Measurements from ENCODE around the gene MEGF8. TPM values are rescaled to one million over a fixed set of nuclear protein-coding genes. Genes with fewer than 3 reads are reported as not detected.
A peak's percentile ranks its signal among the peaks of the same experiment; 100 is the strongest.

MEGF8 gene
- total and polyA plus RNA-seq, 4 donors: 1.2 to 13.7 (median 9.4) TPM

GRCh38 chr19:42407816-42408175 lies 82.4 kb downstream of the MEGF8 start:
- Histone ChIP-seq H3K27ac (ENCODE audit: low read depth in 1 of 2, low read length in 2 of 2) (no peak overlapping the region), H3K27me3 (ENCODE audit: control insufficient read depth in 4 of 4, insufficient read depth in 4 of 4, low read length in 3 of 4) (no peaks in the 10 kb centered on the region), H3K4me1 (ENCODE audit: control insufficient read depth in 4 of 4, insufficient read depth in 4 of 4, low read length in 3 of 4) (peaks cover 7 to 11% (median 9%) of the 10 kb centered on the region in 4 donors), H3K9me3 (ENCODE audit: control insufficient read depth in 4 of 4, low read length in 3 of 4) (no peaks in the 10 kb centered on the region), H3K9ac (ENCODE audit: low read depth in 1 of 2, low read length in 2 of 2) (no peak overlapping the region), H3K4me3 (ENCODE audit: low read depth in 1 of 3, low read length in 3 of 3) (no peak overlapping the region), H3K36me3 (ENCODE audit: control insufficient read depth in 4 of 4, insufficient read depth in 3 of 4, low read depth in 1 of 4, low read length in 3 of 4) (no peaks in the 10 kb centered on the region)
- DNase-seq (ENCODE audit: low spot score): no peak
- no peak for TF ChIP-seq CTCF (IDR thresholded peaks at IDR 0.05; ENCODE audit: low read depth, low read length, missing input control)
- WGBS: 98% methylated on average over 10 of the region's 10 CpGs

DNA sequence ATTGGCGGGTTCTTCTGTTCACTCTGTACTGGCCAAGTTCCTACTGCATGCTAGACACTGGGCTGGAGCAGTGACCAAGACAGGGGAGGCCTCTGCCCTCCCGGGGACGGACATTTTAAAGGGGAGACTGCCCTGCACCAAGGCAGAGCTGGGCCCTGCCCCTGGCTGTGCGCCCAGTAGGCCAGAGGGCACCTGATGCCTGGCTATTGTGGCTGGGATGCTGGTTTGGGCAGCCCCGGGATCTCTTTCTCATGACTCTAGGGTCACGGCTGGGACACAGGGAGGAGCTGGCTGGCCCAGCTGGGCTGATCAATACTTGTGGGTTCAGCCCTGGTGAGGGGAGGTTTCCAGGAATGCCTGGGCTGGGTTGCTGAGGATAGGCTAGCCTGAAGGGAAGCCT lies 84.0 kb downstream of the MEGF8 start:
- H3K4me3 ChIP-seq (ENCODE audit: low read depth in 1 of 3, low read length in 3 of 3): no peak overlapping the region
- H3K9me3 ChIP-seq (ENCODE audit: control insufficient read depth in 4 of 4, low read length in 3 of 4): no peaks in the 10 kb centered on the region
- no peak for DNase-seq (ENCODE audit: low spot score)
- peaks cover 7 to 11% (median 9%) of the 10 kb centered on the region in 4 donors for H3K4me1 ChIP-seq (ENCODE audit: control insufficient read depth in 4 of 4, insufficient read depth in 4 of 4, low read length in 3 of 4)
- no peaks in the 10 kb centered on the region for H3K27me3 ChIP-seq (ENCODE audit: control insufficient read depth in 4 of 4, insufficient read depth in 4 of 4, low read length in 3 of 4)
- 31% methylated on average over 6 of the region's 6 CpGs for WGBS
- no peaks in the 10 kb centered on the region for H3K36me3 ChIP-seq (ENCODE audit: control insufficient read depth in 4 of 4, insufficient read depth in 3 of 4, low read depth in 1 of 4, low read length in 3 of 4)
- H3K9ac ChIP-seq (ENCODE audit: low read depth in 1 of 2, low read length in 2 of 2): no peak overlapping the region
- no peak for TF ChIP-seq CTCF (IDR thresholded peaks at IDR 0.05; ENCODE audit: low read depth, low read length, missing input control)
- TF ChIP-seq SP1 (IDR thresholded peaks at IDR 0.05): peak; percentile 96
- peak; percentile 51 for TF ChIP-seq REST (IDR thresholded peaks at IDR 0.05)
- no peak for TF ChIP-seq HNF4G (IDR thresholded peaks at IDR 0.05)
- TF ChIP-seq, protein P1, sequence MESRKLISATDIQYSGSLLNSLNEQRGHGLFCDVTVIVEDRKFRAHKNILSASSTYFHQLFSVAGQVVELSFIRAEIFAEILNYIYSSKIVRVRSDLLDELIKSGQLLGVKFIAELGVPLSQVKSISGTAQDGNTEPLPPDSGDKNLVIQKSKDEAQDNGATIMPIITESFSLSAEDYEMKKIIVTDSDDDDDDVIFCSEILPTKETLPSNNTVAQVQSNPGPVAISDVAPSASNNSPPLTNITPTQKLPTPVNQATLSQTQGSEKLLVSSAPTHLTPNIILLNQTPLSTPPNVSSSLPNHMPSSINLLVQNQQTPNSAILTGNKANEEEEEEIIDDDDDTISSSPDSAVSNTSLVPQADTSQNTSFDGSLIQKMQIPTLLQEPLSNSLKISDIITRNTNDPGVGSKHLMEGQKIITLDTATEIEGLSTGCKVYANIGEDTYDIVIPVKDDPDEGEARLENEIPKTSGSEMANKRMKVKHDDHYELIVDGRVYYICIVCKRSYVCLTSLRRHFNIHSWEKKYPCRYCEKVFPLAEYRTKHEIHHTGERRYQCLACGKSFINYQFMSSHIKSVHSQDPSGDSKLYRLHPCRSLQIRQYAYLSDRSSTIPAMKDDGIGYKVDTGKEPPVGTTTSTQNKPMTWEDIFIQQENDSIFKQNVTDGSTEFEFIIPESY (IDR thresholded peaks at IDR 0.05): no peak
- no peak for TF ChIP-seq GABPA (IDR thresholded peaks at IDR 0.05 in 1 of 2, conservative IDR thresholded peaks at IDR 0.05 in 1 of 2)
- TF ChIP-seq HNF4A (conservative IDR thresholded peaks at IDR 0.05): peak; percentile 53 to 66
- TF ChIP-seq RAD21 (IDR thresholded peaks at IDR 0.05): peak in 1 of 2 donors; percentile 37
- no peak for TF ChIP-seq MAX (IDR thresholded peaks at IDR 0.05)
- TF ChIP-seq JUND (IDR thresholded peaks at IDR 0.05): peak in 1 of 2 donors; percentile 46
- no peak for TF ChIP-seq TAF1 (conservative IDR thresholded peaks at IDR 0.05)
- TF ChIP-seq FOXA1 (IDR thresholded peaks at IDR 0.05): peak; percentile 37
- no peak for TF ChIP-seq EGR1 (IDR thresholded peaks at IDR 0.05; ENCODE audit: low read depth in 2 of 2)
- peak; percentile 30 for TF ChIP-seq NR2F2 (IDR thresholded peaks at IDR 0.05)
- TF ChIP-seq, protein P2, sequence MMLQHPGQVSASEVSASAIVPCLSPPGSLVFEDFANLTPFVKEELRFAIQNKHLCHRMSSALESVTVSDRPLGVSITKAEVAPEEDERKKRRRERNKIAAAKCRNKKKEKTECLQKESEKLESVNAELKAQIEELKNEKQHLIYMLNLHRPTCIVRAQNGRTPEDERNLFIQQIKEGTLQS (IDR thresholded peaks at IDR 0.05): no peak
- no peak for TF ChIP-seq FOXA2 (IDR thresholded peaks at IDR 0.05)
- peak; percentile 99 for TF ChIP-seq RXRA (IDR thresholded peaks at IDR 0.05)
- peak; percentile 53 for TF ChIP-seq YY1 (IDR thresholded peaks at IDR 0.05)
- no peak overlapping the region for H3K27ac ChIP-seq (ENCODE audit: low read depth in 1 of 2, low read length in 2 of 2)

Data from liver (tissue), 9 donors.